Measurements from ENCODE around the gene KRT77.

Gene KRT77

GRCh38 chr12:52646613-52647012 is 56.7 kb downstream of the KRT77 start:
- Mint-ChIP-seq H3K4me3 (no peak overlapping the region), H3K27me3 (no peaks in the 10 kb centered on the region), H3K9me3 (no peaks in the 10 kb centered on the region), H3K36me3 (peaks cover 2% of the 10 kb centered on the region), H3K4me1 (peaks cover 92% of the 10 kb centered on the region), H3K27ac (peak overlapping the region; percentile 92)

GRCh38 chr12:52645982-52646381 is 57.3 kb downstream of the KRT77 start:
- no peaks in the 10 kb centered on the region for H3K9me3 Mint-ChIP-seq
- H3K27ac Mint-ChIP-seq: peak overlapping the region; percentile 92
- peaks cover 98% of the 10 kb centered on the region for H3K4me1 Mint-ChIP-seq
- H3K27me3 Mint-ChIP-seq: no peaks in the 10 kb centered on the region
- peaks cover 2% of the 10 kb centered on the region for H3K36me3 Mint-ChIP-seq
- peak overlapping the region; percentile 61 for H3K4me3 Mint-ChIP-seq

GRCh38 chr12:52645120-52645761 is 58.1 kb downstream of the KRT77 start:
- peak overlapping the region; percentile 92 for H3K27ac Mint-ChIP-seq

GRCh38 chr12:52644078-52644415 is 59.3 kb downstream of the KRT77 start:
- H3K9me3 Mint-ChIP-seq: no peaks in the 10 kb centered on the region
- H3K27ac Mint-ChIP-seq: peak overlapping the region; percentile 92
- peaks cover 2% of the 10 kb centered on the region for H3K36me3 Mint-ChIP-seq
- peaks cover 87% of the 10 kb centered on the region for H3K4me1 Mint-ChIP-seq
- no peaks in the 10 kb centered on the region for H3K27me3 Mint-ChIP-seq
- H3K4me3 Mint-ChIP-seq: no peak overlapping the region

More at GRCh38 chr12:52645120-52645761, 58.1 kb downstream of the KRT77 start:
- Mint-ChIP-seq H3K36me3 (peaks cover 2% of the 10 kb centered on the region), H3K4me1 (peaks cover 99% of the 10 kb centered on the region), H3K27me3 (no peaks in the 10 kb centered on the region), H3K9me3 (no peaks in the 10 kb centered on the region), H3K4me3 (peak overlapping the region; percentile 61)

GRCh38 chr12:52643233-52644077 is 59.9 kb downstream of the KRT77 start:
- no peak overlapping the region for H3K4me3 Mint-ChIP-seq
- H3K27ac Mint-ChIP-seq: peak overlapping the region; percentile 80
- peaks cover 2% of the 10 kb centered on the region for H3K36me3 Mint-ChIP-seq
- H3K27me3 Mint-ChIP-seq: no peaks in the 10 kb centered on the region
- H3K4me1 Mint-ChIP-seq: peaks cover 82% of the 10 kb centered on the region
- H3K9me3 Mint-ChIP-seq: no peaks in the 10 kb centered on the region

GRCh38 chr12:52641468-52641867 is 61.9 kb downstream of the KRT77 start:
- H3K4me1 Mint-ChIP-seq: peaks cover 78% of the 10 kb centered on the region
- peaks cover 2% of the 10 kb centered on the region for H3K36me3 Mint-ChIP-seq
- peak overlapping the region; percentile 71 for H3K27ac Mint-ChIP-seq
- no peak overlapping the region for H3K4me3 Mint-ChIP-seq
- H3K9me3 Mint-ChIP-seq: no peaks in the 10 kb centered on the region
- no peaks in the 10 kb centered on the region for H3K27me3 Mint-ChIP-seq
